Calu3 (cell line): ENCODE measurements around the gene ARHGEF11. TPM values are rescaled to one million over a fixed set of nuclear protein-coding genes. Genes with fewer than 3 reads are reported as not detected.

Experiments
- BruUV-seq: library from RNA; stranded (reverse); fragments of 400-500 nt; replicated peaks from 2 replicates; lab custom pipeline; 2021; lab: Mats Ljungman, UMichigan
- CTCF ChIA-PET: fragments of 300-600 bp; sonication (Branson Sonifier 250); formaldehyde crosslinking; loops from one replicate; lab custom pipeline; 2022; ENCODE audit warnings: antibody characterized with exemption; lab: Charles Lee
- DNase-seq: peaks from one replicate; pipeline ENCODE4 v3.0.0; 2022
- H3K27ac Mint-ChIP-seq: one replicate; pipeline ENCODE4 v1.8.0; 2022; ENCODE audit warnings: mixed read lengths; ENCODE audit not compliant: unreplicated experiment
- H3K27me3 Mint-ChIP-seq: one replicate; pipeline ENCODE4 v1.8.0; 2022; ENCODE audit warnings: mixed read lengths; ENCODE audit not compliant: unreplicated experiment
- H3K36me3 Mint-ChIP-seq: one replicate; pipeline ENCODE4 v1.8.0; 2022; ENCODE audit warnings: mild to moderate bottlenecking, moderate library complexity, mixed read lengths; ENCODE audit not compliant: insufficient read depth, unreplicated experiment
- H3K4me1 Mint-ChIP-seq: one replicate; pipeline ENCODE4 v1.8.0; 2022; ENCODE audit warnings: mild to moderate bottlenecking, low read depth, mixed read lengths; ENCODE audit not compliant: unreplicated experiment
- H3K4me3 Mint-ChIP-seq: one replicate; pipeline ENCODE4 v1.8.0; 2022; ENCODE audit warnings: mild to moderate bottlenecking, low read depth, moderate library complexity, mixed read lengths; ENCODE audit not compliant: unreplicated experiment
- H3K9me3 Mint-ChIP-seq: one replicate; pipeline ENCODE4 v1.8.0; 2022; ENCODE audit warnings: low read depth, mixed read lengths; ENCODE audit not compliant: unreplicated experiment
- intact Hi-C: fragments of 100-400 bp; cut with micrococcal nuclease; formaldehyde crosslinking; loops from one replicate; pipeline ENCODE4 v1.10.0; 2022; ENCODE audit not compliant: unreplicated experiment
- total RNA-seq: library from RNA; stranded (reverse); gene quantifications from 2 replicates; pipeline ENCODE4 v1.2.3, GENCODE V29; 2022
- TF ChIP-seq, protein P1 (sequence below): fragments of 200-600 bp; IDR thresholded peaks from one replicate; pipeline ENCODE4 v1.8.0; 2022; ENCODE audit warnings: antibody characterized with exemption; ENCODE audit not compliant: unreplicated experiment

The ARHGEF11 gene
- total RNA-seq, 1 experiment from 2014 or later = 44.1 TPM

DNA sequence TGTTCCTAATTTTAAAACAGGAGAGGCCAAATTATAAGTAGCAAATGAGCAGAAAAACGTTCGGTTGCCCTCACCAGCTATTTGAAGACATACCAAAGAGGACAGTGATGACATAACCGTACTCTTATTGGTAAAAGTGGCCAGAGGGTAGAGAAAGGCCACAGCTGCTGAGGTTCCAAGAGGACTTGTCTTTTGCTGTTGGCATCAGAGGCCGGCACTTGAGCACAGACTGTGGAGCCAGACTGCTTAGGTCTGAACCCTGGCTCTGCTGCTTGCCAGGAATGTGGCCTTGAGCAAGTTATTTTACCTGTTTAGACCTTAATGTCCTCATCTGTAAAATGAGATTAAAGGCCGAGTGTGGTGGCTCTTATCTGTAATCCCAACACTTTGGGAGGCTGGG lies 39.2 kb upstream of the ARHGEF11 start:
- DNase-seq = no peak
- CTCF ChIA-PET = no interaction called here
- no peaks in the 10 kb centered on the region for H3K4me1 Mint-ChIP-seq
- H3K27ac Mint-ChIP-seq = no peak overlapping the region
- TF ChIP-seq, protein P1, sequence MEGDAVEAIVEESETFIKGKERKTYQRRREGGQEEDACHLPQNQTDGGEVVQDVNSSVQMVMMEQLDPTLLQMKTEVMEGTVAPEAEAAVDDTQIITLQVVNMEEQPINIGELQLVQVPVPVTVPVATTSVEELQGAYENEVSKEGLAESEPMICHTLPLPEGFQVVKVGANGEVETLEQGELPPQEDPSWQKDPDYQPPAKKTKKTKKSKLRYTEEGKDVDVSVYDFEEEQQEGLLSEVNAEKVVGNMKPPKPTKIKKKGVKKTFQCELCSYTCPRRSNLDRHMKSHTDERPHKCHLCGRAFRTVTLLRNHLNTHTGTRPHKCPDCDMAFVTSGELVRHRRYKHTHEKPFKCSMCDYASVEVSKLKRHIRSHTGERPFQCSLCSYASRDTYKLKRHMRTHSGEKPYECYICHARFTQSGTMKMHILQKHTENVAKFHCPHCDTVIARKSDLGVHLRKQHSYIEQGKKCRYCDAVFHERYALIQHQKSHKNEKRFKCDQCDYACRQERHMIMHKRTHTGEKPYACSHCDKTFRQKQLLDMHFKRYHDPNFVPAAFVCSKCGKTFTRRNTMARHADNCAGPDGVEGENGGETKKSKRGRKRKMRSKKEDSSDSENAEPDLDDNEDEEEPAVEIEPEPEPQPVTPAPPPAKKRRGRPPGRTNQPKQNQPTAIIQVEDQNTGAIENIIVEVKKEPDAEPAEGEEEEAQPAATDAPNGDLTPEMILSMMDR = no peak
- no peaks in the 10 kb centered on the region for H3K36me3 Mint-ChIP-seq
- intact Hi-C loops = loop anchor here (10.0 kb wide), 1 partner anchor 400 kb away; no protein-coding TSS in a partner anchor
- H3K4me3 Mint-ChIP-seq = no peak overlapping the region
- no TSS peak for BruUV-seq
- peaks cover 42% of the 10 kb centered on the region for H3K27me3 Mint-ChIP-seq
- no peaks in the 10 kb centered on the region for H3K9me3 Mint-ChIP-seq

DNA sequence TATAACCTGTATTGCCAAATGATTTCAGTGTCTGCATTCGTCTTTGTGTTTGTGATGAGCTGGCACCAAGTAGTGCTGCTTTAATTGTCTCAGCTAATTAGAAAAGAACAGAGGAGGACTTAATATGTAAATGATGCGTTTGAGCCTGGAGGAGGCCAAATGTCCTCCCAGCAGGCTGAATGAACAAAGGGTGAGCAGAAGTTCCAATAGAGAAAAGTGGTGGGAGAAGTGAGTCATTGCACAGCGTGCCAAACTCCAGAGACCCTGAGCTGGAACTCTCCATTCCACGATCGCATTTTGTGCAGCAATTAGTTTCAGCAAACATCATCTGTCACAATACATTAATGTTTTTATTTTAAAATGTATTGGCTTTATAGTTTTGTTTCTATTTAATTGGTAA lies 36.2 kb upstream of the ARHGEF11 start:
- TF ChIP-seq, protein P1 = no peak
- Mint-ChIP-seq H3K4me3 (no peak overlapping the region), H3K4me1 (no peaks in the 10 kb centered on the region), H3K27me3 (peaks cover 71% of the 10 kb centered on the region), H3K36me3 (no peaks in the 10 kb centered on the region), H3K27ac (no peak overlapping the region), H3K9me3 (no peaks in the 10 kb centered on the region)
- no TSS peak for BruUV-seq
- CTCF ChIA-PET = interaction anchor here (0.7 kb wide), 1 partner anchor 46 kb away, joined by 3 read pairs; no protein-coding TSS in a partner anchor
- intact Hi-C loops = loop anchor here (10.0 kb wide), 1 partner anchor 403 kb away; no protein-coding TSS in a partner anchor
- no peak for DNase-seq

DNA sequence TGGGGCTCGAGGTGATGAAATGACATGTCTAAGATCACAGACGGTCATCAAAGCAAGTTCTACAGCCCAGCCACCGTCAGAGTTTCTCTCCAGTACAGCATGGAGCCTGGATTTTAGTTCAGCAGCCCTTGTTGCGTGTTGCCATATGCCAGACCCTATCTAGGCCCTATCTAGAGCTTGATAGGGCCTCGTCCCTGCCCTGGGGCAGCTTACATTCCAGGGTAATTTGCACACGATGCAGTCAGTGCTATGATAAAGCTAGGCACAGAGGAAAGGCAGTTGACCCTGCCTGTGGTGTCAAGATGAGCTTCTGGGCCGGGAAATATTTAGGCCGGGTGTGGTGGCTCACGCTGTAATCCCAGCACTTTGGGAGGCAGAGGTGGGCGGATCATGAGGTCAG lies 35.2 kb upstream of the ARHGEF11 start:
- CTCF ChIA-PET = interaction anchor here (0.7 to 1.2 kb wide), 2 partner anchors 9 to 75 kb away, joined by 3 read pairs; no protein-coding TSS in a partner anchor
- intact Hi-C loops = loop anchor here (10.0 kb wide), 1 partner anchor 404 kb away; no protein-coding TSS in a partner anchor
- H3K4me1 Mint-ChIP-seq = no peaks in the 10 kb centered on the region
- no peaks in the 10 kb centered on the region for H3K9me3 Mint-ChIP-seq
- DNase-seq = no peak
- H3K4me3 Mint-ChIP-seq = no peak overlapping the region
- peaks cover 74% of the 10 kb centered on the region for H3K27me3 Mint-ChIP-seq
- H3K27ac Mint-ChIP-seq = no peak overlapping the region
- H3K36me3 Mint-ChIP-seq = no peaks in the 10 kb centered on the region
- BruUV-seq = no TSS peak
- TF ChIP-seq, protein P1 = no peak

DNA sequence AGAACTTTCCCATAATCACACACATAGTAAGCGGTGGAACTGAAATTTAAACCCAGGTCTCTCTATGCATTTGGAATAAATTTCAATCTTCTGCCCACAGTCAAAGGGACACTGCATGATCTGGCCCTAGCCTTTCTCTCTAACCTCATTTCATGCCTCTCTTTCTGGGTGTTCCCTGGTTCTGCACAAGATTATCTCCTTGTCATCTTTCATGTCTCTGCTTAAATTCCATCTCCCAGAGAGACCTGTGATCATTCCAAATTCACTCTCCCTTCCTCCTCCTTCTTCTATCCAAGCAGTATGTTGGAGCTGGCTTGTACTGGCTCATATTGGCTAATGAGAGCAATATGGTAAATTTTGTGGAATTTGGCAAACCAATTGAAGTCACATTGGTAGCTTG lies 31.9 kb upstream of the ARHGEF11 start:
- peaks cover 64% of the 10 kb centered on the region for H3K27me3 Mint-ChIP-seq
- H3K36me3 Mint-ChIP-seq = no peaks in the 10 kb centered on the region
- BruUV-seq = no TSS peak
- no peaks in the 10 kb centered on the region for H3K4me1 Mint-ChIP-seq
- no peaks in the 10 kb centered on the region for H3K9me3 Mint-ChIP-seq
- DNase-seq = no peak
- intact Hi-C loops = no loop called here
- CTCF ChIA-PET = no interaction called here
- no peak overlapping the region for H3K27ac Mint-ChIP-seq
- H3K4me3 Mint-ChIP-seq = no peak overlapping the region
- TF ChIP-seq, protein P1 = no peak
